Neural crest cell (in vitro differentiated cells): ENCODE data around the gene COL4A6. TPM values are rescaled to one million over a fixed set of nuclear protein-coding genes. Genes with fewer than 3 reads are reported as not detected.

Experiments used
- DNase-seq: peaks from one replicate; pipeline ENCODE4 v3.0.0; 2021; ENCODE audit warnings: low read depth, mixed read lengths, low spot score
- H3K27ac Mint-ChIP-seq: one replicate; pipeline ENCODE4 v1.8.0; 2021; ENCODE audit warnings: mild to moderate bottlenecking, mixed read lengths; ENCODE audit not compliant: unreplicated experiment
- H3K27me3 Mint-ChIP-seq: 2 replicates; pipeline ENCODE4 v1.8.0; 2021; ENCODE audit warnings: low read depth, mild to moderate bottlenecking, mixed read lengths
- H3K36me3 Mint-ChIP-seq: 2 replicates; pipeline ENCODE4 v1.8.0; 2021; ENCODE audit warnings: low read depth, mild to moderate bottlenecking, mixed read lengths
- H3K4me1 Mint-ChIP-seq: 2 replicates; pipeline ENCODE4 v1.8.0; 2021; ENCODE audit warnings: mixed read lengths
- H3K4me3 Mint-ChIP-seq: one replicate; pipeline ENCODE4 v1.8.0; 2021; ENCODE audit warnings: mild to moderate bottlenecking, mixed read lengths
- H3K9me3 Mint-ChIP-seq: 2 replicates; pipeline ENCODE4 v1.8.0; 2021; ENCODE audit warnings: mixed read lengths
- CTCF ChIP-seq: fragments of 200-600 bp; sonication (generic); conservative IDR thresholded peaks from 2 replicates; pipeline ENCODE4 v1.5.0; 2021; ENCODE audit warnings: antibody characterized with exemption, mild to moderate bottlenecking
- total RNA-seq: library from RNA; stranded (reverse); gene quantifications from 2 replicates; pipeline ENCODE4 v1.2.1, GENCODE V29; 2021

COL4A6 gene
- total RNA-seq, 1 donor from 2014 or later = 22.6 TPM

- TF ChIP-seq CTCF = no peak
- Mint-ChIP-seq H3K4me3 (no peak overlapping the region), H3K36me3 (peaks cover 6% of the 10 kb centered on the region), H3K27me3 (no peaks in the 10 kb centered on the region), H3K9me3 (no peaks in the 10 kb centered on the region), H3K4me1 (no peaks in the 10 kb centered on the region), H3K27ac (no peak overlapping the region)
- DNase-seq = no peak
Measured at GRCh38 chrX:108163333-108164082, 274.7 kb downstream of the COL4A6 start.

DNA sequence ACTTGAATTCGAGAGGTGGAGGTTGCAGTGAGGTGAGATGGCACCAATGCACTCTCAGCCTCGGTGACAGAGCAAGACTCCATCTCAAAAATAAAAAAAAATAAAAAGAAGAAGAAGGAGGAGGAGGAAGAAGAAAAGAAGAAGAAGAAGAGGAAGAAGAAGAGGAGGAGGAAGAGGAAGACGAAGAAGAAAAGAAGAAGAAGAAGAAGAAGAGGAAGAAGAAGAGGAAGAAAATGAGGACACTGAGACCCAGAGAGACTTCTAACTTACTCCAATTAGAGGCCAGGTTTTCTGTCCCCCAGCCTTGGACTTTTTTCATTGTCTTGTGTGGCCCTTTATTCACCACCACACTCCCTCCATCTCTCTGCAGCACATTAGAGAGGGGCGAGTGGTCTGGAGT, 276.0 kb downstream of the COL4A6 start:
- Mint-ChIP-seq H3K27ac (no peak overlapping the region), H3K36me3 (peaks cover 6% of the 10 kb centered on the region), H3K27me3 (no peaks in the 10 kb centered on the region), H3K4me1 (no peaks in the 10 kb centered on the region), H3K9me3 (no peaks in the 10 kb centered on the region), H3K4me3 (no peak overlapping the region)
- no peak for DNase-seq
- no peak for TF ChIP-seq CTCF

GRCh38 chrX:108160309-108160708, 277.9 kb downstream of the COL4A6 start:
- Mint-ChIP-seq H3K4me1 (no peaks in the 10 kb centered on the region), H3K9me3 (no peaks in the 10 kb centered on the region), H3K27me3 (no peaks in the 10 kb centered on the region), H3K27ac (no peak overlapping the region), H3K4me3 (no peak overlapping the region), H3K36me3 (peaks cover 8% of the 10 kb centered on the region)
- no peak for DNase-seq
- no peak for TF ChIP-seq CTCF

GRCh38 chrX:108159028-108159670, 279.1 kb downstream of the COL4A6 start:
- Mint-ChIP-seq H3K36me3 (peaks cover 8% of the 10 kb centered on the region), H3K27me3 (no peaks in the 10 kb centered on the region), H3K4me1 (no peaks in the 10 kb centered on the region), H3K9me3 (no peaks in the 10 kb centered on the region), H3K4me3 (no peak overlapping the region), H3K27ac (no peak overlapping the region)
- no peak for TF ChIP-seq CTCF
- no peak for DNase-seq

- Mint-ChIP-seq H3K9me3 (no peaks in the 10 kb centered on the region), H3K4me1 (no peaks in the 10 kb centered on the region), H3K4me3 (no peak overlapping the region), H3K36me3 (peaks cover 2% of the 10 kb centered on the region), H3K27ac (no peak overlapping the region), H3K27me3 (no peaks in the 10 kb centered on the region)
- TF ChIP-seq CTCF = no peak
- DNase-seq = no peak
Measured at GRCh38 chrX:108157628-108158027, 280.6 kb downstream of the COL4A6 start.
